GM18867 (cell line): ENCODE data around the gene SUPT6H.

Experiments
- ATAC-seq: cut with Tn5 transposase; IDR thresholded peaks from one replicate; pipeline ENCODE4 v1.9.1; 2021; ENCODE audit warnings: mild to moderate bottlenecking, moderate library complexity; ENCODE audit not compliant: unreplicated experiment

Gene SUPT6H

DNA sequence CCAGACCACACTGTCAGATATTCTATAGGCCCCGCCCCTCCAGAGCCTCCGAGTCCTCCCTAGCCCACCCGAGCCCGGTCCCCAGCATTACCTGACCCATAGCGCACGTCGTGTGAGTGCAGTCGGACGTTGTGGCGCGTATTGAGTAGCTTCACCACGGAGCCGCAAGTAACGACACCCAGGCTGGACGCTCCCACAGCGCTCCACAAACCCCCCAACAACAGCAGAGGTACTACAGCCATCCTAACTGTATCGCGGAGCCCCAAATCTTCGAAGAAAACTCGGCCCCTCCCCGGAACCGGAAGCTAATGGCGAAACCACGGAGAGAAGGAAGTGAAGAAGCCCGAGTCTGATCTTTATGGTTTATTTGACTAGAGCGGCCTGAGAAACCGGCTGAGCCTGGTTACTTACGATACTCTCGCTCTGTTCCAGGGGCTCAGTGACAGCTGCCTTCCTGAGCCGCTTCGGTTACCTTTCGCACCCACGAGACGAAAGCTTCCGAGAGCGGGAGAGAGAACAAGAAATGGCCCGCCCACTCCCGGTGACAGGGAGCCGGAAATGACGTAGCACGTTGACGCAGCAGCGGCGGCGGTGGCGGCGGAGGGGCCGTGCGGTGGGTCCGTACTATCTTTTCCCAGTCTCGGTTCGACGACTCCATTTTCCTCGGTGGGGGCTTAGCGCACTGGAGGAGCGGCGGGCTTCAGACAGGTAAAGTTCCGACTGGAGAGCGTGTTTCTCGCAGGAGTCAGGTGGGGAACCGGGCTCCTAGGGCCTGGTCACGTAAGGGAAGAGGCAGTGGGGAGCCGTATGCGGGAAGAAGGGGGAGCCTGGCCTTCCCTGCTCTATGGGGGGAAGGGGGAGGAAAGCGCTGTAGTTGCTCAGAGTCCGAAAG lies at the start of gene SUPT6H, which contains the start of gene SDF2:
TSS of gene SUPT6H (plus strand) at position 571 of the 892 bp plus-strand sequence. CDS start 11,197 bp downstream, outside the sequence.
TSS of gene SDF2 (minus strand) at position 272 of the 892 bp plus-strand sequence. CDS start at position 242, 30 bp downstream.
- ATAC-seq: peak; percentile 82

- ATAC-seq: no peak
These were observed 49.5 kb upstream of the SUPT6H start for GRCh38 chr17:28612531-28612930.

DNA sequence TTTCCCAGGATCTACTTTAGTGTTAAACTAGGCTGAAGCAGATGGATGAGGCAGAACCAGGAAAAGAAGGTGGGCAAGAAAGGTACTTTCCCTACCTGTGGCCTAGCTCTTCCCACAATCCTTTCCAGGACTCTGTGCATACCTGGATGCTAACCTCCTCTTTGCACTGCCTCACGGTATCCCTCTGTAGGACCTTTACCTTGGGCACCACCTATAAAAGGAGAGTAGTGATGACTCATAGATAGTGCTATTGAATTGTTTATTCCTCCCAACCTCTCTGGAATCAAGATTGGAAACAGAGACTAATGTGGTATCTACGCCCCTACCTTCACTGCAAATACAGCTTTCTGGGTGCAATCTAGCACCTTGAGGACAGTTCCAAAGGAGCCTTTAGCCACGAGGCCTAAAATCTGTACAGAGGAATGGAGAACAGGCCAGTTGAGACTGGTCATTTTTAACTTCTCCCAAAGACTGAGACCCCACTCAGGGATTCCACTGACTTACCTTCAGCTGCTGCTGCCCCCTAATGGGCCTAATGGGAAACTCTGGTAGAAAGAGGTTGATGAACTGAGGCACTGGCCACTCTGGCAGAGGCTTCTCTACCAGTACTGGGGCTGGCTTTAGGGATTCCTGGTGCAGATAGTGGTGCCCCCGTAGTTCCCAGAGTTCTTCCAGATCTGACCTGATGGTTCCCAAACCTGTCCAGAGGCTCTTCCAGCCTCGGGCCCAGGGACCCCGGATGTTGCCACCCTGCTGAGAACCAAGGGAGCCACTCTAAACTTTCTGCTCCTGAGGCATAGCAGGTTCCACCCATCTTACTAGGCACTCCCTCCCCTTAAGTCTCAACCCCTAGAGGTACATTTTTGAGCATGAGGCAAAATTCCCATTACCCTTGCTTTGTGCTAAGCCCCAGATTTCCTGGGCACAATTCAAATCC lies 48.8 kb upstream of the SUPT6H start:
- no peak for ATAC-seq

- ATAC-seq: no peak
These were observed 48.0 kb upstream of the SUPT6H start, which contains the start of gene RSKR for GRCh38 chr17:28613931-28614381. Gene RSKR (minus strand): TSS chr17:28614185. CDS start chr17:28614161, 24 bp downstream.

GRCh38 chr17:28615260-28615940 lies 46.6 kb upstream of the SUPT6H start:
- no peak for ATAC-seq

GRCh38 chr17:28616281-28616680 lies 45.7 kb upstream of the SUPT6H start:
- ATAC-seq: no peak

- no peak for ATAC-seq
These were observed 43.5 kb upstream of the SUPT6H start for GRCh38 chr17:28618464-28618863.

- ATAC-seq: no peak
These were observed 42.0 kb upstream of the SUPT6H start for GRCh38 chr17:28620010-28620409.

DNA sequence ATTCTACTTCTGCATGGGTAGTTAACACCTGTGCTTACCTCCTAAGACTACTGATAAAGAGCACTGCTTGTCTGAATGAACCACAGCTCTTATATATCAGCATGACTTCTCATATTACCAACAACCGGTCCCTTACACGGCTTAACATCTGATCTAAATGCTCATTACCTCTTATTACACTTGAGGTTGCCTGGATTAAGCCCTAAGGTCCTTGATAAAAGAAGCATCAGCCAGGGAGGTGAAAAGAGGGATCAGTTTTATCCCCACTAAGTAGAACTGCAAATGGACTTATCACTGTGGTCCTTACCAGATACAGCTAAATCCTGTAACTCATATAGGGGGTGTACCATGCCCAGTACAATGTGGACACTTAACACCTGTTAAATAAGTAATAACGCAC lies 39.8 kb upstream of the SUPT6H start:
- ATAC-seq: no peak

DNA sequence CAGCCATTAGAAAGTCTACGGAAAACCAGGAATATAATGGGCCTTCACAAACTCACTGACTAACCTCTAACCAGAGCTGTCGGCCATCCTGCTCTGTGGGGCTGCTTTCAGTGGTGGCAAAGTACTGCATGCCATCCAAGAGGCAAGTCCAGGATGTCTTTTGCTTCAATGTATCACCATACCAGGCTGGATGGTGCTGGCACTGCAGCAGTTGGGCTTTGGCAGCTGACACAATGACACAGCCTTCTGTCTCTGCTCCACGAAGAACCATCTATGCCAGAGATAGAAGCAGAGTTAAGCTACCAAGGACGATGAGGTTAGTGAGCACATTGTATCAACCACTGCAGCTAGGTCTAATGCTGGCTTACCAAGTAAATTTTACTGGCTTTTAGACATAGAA lies 38.3 kb upstream of the SUPT6H start:
- no peak for ATAC-seq

GRCh38 chr17:28624148-28624547 lies 37.9 kb upstream of the SUPT6H start:
- no peak for ATAC-seq

DNA sequence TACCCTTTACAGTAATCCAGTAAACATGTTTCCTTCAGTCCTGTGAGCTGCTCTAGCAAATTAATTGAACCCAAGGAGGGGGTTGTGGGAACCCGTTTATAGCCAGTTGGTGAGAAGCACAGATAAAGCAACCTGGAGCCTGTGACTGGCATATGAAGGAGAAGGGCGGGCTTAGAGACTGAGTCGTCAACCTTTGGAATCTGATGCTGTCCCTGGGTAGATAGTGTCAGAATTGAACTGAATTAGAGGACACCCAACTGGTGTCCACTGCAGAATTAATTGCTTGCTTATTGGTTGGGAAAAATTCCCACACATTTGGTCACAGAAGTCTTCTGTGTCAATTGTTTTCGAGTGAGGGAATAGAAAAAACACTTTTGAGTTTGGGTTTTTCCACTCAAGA lies 35.2 kb upstream of the SUPT6H start:
- no peak for ATAC-seq

GRCh38 chr17:28634206-28634865 lies 27.7 kb upstream of the SUPT6H start:
- ATAC-seq: no peak

DNA sequence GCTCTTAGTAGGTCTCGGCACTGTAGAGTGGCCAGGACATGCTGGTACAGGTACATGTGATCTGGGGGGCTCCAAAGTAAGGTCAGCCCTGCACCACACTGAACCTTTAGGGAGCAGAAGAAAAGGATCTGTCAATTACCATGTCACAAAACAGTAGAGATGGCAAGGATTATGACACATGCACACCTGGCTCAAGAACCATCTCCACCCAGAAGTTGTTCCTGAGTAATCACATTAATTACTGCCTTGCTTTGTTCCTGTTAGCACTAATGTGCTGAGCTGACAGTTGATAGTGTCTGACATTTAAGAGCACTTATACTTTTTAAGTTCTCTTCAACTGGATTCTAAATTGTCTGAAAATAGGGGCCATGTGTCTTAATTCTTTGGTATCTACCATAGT lies 26.5 kb upstream of the SUPT6H start:
- ATAC-seq: no peak

- ATAC-seq: no peak
These were observed 20.4 kb upstream of the SUPT6H start for GRCh38 chr17:28641579-28641978.

- no peak for ATAC-seq
These were observed 17.8 kb upstream of the SUPT6H start for GRCh38 chr17:28643983-28644786.

- peak; percentile 86 for ATAC-seq
These were observed 17.0 kb upstream of the SUPT6H start, which contains the start of gene BLTP2 for GRCh38 chr17:28644787-28645575. Gene BLTP2 (minus strand): TSS chr17:28645158. CDS start chr17:28645056, 102 bp downstream.

GRCh38 chr17:28645576-28645939 lies 16.4 kb upstream of the SUPT6H start:
- no peak for ATAC-seq
